VCaP (cell line): ENCODE results near the gene CRYBA2.

Experiments used
- H3K27ac ChIP-seq: fragments of 450-650 bp; 2 replicates; pipeline ENCODE4 v1.5.1; 2017
- TF ChIP-seq, protein P1 (sequence below): fragments of 450-650 bp; conservative IDR thresholded peaks from 2 replicates; pipeline ENCODE4 v1.5.1; 2017; ENCODE audit warnings: mild to moderate bottlenecking, moderate library complexity

The CRYBA2 gene

GRCh38 chr2:218991674-218992168 lies 1.5 kb downstream of the CRYBA2 start:
- H3K27ac ChIP-seq: no peak overlapping the region
- TF ChIP-seq, protein P1, sequence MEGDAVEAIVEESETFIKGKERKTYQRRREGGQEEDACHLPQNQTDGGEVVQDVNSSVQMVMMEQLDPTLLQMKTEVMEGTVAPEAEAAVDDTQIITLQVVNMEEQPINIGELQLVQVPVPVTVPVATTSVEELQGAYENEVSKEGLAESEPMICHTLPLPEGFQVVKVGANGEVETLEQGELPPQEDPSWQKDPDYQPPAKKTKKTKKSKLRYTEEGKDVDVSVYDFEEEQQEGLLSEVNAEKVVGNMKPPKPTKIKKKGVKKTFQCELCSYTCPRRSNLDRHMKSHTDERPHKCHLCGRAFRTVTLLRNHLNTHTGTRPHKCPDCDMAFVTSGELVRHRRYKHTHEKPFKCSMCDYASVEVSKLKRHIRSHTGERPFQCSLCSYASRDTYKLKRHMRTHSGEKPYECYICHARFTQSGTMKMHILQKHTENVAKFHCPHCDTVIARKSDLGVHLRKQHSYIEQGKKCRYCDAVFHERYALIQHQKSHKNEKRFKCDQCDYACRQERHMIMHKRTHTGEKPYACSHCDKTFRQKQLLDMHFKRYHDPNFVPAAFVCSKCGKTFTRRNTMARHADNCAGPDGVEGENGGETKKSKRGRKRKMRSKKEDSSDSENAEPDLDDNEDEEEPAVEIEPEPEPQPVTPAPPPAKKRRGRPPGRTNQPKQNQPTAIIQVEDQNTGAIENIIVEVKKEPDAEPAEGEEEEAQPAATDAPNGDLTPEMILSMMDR: no peak

DNA sequence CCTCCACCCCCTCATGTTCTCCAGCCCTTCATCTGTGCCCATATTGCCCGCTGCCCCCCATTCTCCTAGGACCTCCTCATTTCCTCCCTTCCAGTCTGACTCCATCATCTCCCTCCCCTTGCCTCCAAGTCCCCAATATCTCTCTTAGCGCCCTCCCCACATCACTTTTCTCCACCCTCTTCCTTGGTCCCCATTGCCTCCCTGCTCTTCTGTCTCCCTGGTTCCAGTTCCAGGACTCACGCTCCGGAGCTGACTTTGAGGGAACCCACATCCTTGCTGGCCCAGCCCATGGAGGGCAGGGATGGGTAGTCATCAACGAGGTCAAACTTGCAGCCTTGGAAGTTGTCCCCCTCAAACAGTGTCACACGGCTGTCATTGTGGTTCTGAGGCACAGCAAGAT lies 2.6 kb downstream of the CRYBA2 start:
- no peak overlapping the region for H3K27ac ChIP-seq
- TF ChIP-seq, protein P1: no peak

- no peak overlapping the region for H3K27ac ChIP-seq
- TF ChIP-seq, protein P1: no peak
Observed at GRCh38 chr2:218990052-218990451, 3.2 kb downstream of the CRYBA2 start.

- H3K27ac ChIP-seq: no peak overlapping the region
- TF ChIP-seq, protein P1: no peak
Observed at GRCh38 chr2:218988650-218989049, 4.6 kb downstream of the CRYBA2 start.

- no peak overlapping the region for H3K27ac ChIP-seq
- TF ChIP-seq, protein P1: no peak
Observed at GRCh38 chr2:218988164-218988563, 5.1 kb downstream of the CRYBA2 start.

- TF ChIP-seq, protein P1: no peak
- H3K27ac ChIP-seq: no peak overlapping the region
Observed at GRCh38 chr2:218986148-218986761, 7.0 kb downstream of the CRYBA2 start.

DNA sequence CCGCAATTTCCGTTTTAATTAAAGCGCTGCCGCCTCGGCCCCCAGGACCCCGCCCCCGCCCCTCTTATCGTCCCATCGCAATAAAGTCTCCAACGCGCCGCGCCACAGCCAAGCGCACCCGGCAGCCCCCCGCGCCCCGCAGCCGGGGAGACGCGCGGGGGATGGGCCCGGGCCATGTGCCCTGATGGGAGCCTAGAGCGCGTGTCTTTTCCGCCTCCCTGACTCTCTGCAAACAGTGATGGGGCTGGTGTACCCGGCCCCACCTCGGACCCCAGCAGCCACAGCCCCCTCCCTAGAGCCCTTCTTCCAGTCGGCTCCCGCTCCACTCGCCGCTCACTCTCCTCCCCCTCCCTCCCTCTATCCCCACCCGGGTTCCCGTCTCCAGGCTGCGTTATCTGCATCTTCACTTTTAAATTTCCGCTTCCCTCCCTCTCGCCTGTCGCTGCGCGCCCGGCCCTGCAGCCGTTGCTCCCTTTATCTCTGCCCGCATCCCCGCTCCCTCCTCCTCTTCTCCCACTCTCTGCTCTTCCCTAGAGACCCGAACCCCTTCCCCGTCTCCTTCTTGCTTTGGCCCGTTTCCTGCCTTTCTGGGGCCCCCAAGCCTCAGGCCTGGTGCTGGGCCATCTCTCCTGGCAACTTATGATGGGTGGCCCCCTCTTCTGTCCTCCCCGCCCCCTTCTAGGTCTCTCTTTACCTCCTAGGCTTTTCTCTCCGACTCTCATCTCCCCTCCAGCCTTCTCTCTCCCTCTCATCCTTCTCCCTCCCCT lies 7.7 kb downstream of the CRYBA2 start:
- TF ChIP-seq, protein P1: no peak
- H3K27ac ChIP-seq: peak overlapping the region; percentile 70; the same call in 1 of the 2 replicates
